ENCODE data around the gene ETV1.

The ETV1 gene

DNA sequence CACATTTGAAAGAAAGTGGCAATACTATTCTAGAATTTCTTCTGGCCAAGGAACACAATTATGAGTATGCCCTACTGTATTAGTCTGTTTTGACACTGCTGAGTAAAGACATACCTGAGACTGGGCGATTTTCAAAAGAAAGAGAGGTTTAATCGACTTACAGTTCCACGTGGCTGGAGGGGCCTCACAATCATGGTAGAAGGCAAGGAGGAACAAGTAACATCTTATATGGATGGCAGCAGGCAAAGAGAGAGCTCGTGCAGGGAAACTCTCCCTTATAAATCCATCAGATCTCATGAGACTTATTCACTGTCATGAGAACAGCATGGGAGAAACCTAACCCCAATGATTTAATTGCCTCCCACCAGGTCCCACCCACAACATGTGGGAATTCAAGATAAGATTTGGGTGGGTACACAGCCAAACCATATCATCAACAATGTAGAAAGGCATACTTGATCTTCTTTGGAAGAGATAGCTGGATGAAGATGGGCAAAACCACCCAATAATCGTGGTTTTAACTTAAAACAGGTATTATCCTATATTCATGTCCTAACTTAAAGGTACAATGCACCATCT lies 113.9 kb downstream of the ETV1 start:
- DNase-seq = no peak

GRCh38 chr7:13874783-13875182 lies 114.7 kb downstream of the ETV1 start:
- peak in 1 of 2 donors; percentile 8 for DNase-seq

- DNase-seq = no peak
Measured at GRCh38 chr7:13872709-13873108, 116.8 kb downstream of the ETV1 start.

DNA sequence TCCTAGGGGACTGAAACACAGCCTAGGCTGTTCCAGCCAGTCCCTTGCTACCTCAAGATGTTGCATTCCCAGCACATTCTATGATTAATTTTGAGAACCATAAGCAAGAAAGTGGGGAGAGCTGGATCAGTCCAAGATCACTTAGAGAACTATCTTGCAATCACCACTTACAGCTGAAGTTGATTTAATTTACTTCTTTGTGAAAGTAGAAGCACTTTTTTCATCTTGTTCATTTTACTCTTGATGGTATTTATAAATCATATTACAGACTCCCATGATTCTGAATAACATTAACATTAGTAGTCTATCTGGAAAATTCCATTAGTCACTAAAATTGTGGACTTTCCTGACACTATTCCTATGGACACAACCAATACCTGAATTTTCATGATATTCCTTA lies 118.5 kb downstream of the ETV1 start:
- DNase-seq = no peak

DNA sequence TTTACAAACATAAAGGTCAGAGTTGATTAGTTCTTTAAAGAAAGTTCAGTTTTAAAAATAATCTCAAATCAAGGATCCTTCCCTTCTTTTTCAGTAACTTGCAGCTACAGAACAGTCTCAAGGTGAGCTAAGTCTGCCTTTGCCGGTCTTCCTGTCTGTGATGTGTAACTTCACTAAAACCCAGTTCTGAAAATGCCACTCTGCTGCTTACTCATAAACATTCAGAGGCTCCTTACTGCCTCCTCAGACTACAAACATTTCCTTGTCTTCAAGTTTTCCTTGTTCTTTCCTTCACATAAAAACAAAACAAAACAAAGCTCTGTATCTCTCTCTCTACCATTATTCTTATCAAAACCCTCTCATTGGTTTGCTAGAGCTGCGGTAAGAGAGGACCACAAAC lies 128.7 kb downstream of the ETV1 start:
- no peak for DNase-seq

- DNase-seq = no peak
Measured at GRCh38 chr7:13856012-13856411, 133.5 kb downstream of the ETV1 start.

DNA sequence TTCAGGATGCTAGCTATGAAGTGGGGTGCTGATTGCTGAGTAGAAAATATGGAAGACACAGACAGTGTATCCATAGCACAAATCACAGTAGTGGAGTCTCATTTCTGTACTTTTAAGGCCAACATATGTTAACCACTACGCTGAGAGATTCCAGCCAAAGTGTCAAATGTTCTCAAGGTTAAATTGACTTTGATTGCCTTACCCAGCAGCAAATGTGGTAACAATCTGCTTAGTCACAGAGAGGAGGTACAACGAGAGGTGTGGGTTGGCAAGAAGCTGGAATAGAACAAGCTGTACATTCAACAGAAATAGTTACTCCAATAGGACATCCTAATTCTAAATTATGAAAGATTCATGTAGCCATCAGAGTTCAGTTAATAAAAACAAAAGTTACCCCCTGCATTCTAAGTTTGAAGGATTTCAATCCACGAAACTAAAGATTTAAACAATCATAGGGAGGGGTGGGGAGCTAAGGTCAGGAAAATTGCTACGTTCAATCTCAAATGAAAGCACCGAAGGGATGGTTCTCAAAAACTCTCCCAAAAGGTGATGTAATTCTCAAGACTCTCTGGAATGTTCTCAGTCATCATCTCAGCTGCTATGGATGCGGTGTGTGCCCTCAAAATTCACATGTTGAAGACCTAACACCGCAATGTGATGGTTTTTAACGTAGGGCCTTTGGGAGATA lies 137.0 kb downstream of the ETV1 start:
- DNase-seq = no peak

GRCh38 chr7:13851736-13852135 lies 137.7 kb downstream of the ETV1 start:
- DNase-seq = no peak

GRCh38 chr7:13850185-13850752 lies 139.2 kb downstream of the ETV1 start:
- peak; percentile 49 to 78 for DNase-seq

DNA sequence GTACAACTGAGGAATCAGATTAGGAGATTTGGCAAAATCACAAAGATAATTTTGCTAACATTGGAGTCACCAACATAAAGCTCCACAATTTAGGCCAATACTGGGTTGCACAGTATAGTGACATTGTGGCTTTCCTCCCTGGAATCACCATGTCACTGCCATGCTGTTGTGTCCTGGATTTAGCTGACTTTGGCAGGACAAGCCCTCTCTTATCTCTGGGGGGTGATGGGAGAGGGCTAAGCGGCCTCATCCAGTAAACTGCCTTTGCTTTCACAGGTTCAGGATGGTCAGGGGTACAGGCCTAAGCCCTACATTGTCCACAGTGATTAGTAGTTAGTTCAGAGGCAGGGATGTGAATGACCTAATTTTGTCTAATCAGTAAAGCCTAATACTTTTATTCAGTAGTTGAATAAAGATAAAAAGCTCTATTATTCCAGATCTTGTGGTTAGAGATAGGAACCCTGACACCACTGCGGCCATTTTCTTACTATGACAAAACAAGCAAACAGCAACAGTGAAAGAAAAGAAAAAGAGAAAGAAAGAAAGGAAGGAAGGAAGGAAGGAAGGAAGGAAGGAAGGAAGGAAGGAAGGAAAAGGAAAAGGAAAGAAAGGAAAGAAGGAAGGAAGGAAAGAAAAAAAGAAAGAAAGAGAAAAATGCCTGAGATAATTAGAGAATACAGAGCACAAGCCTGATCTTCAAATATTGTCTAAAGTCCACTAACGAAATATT lies 140.1 kb downstream of the ETV1 start:
- DNase-seq = no peak

DNA sequence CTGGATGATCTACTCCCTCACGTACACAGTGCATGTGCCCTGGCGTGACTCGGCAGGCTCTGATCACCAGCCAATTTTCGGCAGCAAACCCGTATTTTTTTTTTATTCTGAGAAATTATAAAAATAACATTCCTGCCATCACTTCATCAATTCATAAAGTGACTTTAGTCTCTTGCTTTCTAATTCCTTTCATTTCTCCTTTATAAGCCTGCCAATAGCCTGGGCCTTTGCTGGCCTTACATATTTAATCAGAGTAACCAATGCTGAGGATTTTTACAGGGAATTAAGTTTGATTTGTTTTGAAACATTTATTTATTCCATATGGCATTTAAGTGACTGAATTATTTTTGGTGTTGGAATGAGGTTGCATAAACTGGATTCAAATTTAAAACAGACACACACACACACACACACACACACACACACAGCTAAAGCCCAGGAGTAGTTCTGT lies 140.8 kb downstream of the ETV1 start:
- DNase-seq = no peak

DNA sequence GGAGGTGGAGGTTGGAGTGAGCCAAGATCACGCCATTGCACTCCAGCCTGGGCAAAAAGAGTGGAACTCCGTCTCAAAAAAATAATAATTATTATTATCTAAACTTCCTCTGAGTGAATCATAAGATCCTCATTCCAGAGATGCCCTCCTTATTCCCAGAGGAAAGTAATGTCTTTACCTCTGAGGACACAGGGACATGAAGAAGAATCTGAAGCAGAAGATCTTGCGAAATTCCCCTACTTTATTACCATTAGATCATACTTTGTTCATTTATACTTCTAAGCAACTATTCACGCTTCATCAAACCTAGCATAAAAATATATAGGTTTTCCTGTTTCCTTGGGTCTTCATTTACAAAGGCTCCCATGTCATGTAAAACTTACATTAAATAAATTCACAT lies 143.1 kb downstream of the ETV1 start:
- DNase-seq = no peak

DNA sequence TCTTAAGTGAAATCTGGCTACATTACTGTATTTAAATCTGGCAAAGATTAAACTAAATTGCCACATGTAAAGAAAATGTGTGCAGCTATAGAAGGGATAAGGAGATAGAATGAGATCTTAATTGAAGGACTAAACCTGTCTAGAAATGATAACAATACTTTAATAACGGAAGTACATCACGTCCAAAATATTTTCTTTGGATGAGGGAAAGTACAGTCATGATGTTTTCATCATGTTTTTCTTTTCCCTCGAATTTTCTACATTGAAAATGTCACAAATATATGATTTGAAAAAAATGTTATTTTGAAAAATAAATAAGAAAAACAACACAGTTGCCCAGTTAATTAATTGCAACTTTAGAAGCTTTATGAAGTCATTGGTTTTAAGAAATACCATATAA lies 143.9 kb downstream of the ETV1 start:
- DNase-seq = no peak

GRCh38 chr7:13844954-13845353 lies 144.5 kb downstream of the ETV1 start:
- no peak for DNase-seq

GRCh38 chr7:13841284-13841683 lies 148.2 kb downstream of the ETV1 start:
- no peak for DNase-seq

Measured in CD4-positive, alpha-beta T cell treated with Interferon alpha-2 for 1 hour (primary cell).